Astrocyte (in vitro differentiated cells and primary cell): ENCODE data around the gene RNF212. TPM values are rescaled to one million over a fixed set of nuclear protein-coding genes. Genes with fewer than 3 reads are reported as not detected.

Experiments
- DNase-seq: peaks from one replicate; pipeline ENCODE4 v3.0.0-alpha.2; 2010; ENCODE audit warnings: low read depth
- FAIRE-seq: peaks from 2 replicates; lab custom pipeline; 2011; peaks lifted over from hg19 to GRCh38; lab: Jason Lieb, UNC
- H2AFZ ChIP-seq: 2 replicates; pipeline ENCODE4 v1.6.0; 2012; ENCODE audit warnings: low read depth, low read length, inconsistent platforms
- H3K27ac ChIP-seq: 2 replicates; pipeline ENCODE4 v1.5.1; 2011; ENCODE audit warnings: low read depth, low read length, inconsistent platforms
- H3K27me3 ChIP-seq: 2 replicates; pipeline ENCODE4 v1.6.0; 2011; ENCODE audit warnings: low read length, inconsistent platforms; ENCODE audit not compliant: insufficient read depth
- H3K36me3 ChIP-seq: 2 replicates; pipeline ENCODE4 v1.5.1; 2011; ENCODE audit warnings: low read length, inconsistent platforms; ENCODE audit not compliant: insufficient read depth
- H3K4me1 ChIP-seq: 2 replicates; pipeline ENCODE4 v1.5.1; 2011; ENCODE audit warnings: low read length, inconsistent platforms; ENCODE audit not compliant: insufficient read depth
- H3K4me2 ChIP-seq: 2 replicates; pipeline ENCODE4 v1.6.0; 2012; ENCODE audit warnings: low read length, inconsistent platforms
- H3K4me3 ChIP-seq: 2 replicates; pipeline ENCODE4 v1.5.1; 2011; ENCODE audit warnings: low read depth, mild to moderate bottlenecking, low read length, inconsistent platforms; ENCODE audit not compliant: insufficient read depth
- H3K79me2 ChIP-seq: 2 replicates; pipeline ENCODE4 v1.6.0; 2012; ENCODE audit warnings: mild to moderate bottlenecking, low read length, inconsistent platforms; ENCODE audit not compliant: insufficient read depth
- H3K9ac ChIP-seq: 2 replicates; pipeline ENCODE4 v1.6.0; 2012; ENCODE audit warnings: mild to moderate bottlenecking, low read length, inconsistent platforms
- H3K9me3 ChIP-seq: 2 replicates; pipeline ENCODE4 v1.5.1; 2012; ENCODE audit warnings: low read depth, mild to moderate bottlenecking, low read length, inconsistent platforms; ENCODE audit not compliant: insufficient read depth
- H4K20me1 ChIP-seq: 2 replicates; pipeline ENCODE4 v1.6.0; 2012; ENCODE audit warnings: low read length, inconsistent platforms; ENCODE audit not compliant: insufficient read depth
- H3K27ac Mint-ChIP-seq: one replicate; pipeline ENCODE4 v1.8.0; 2021; ENCODE audit warnings: mild to moderate bottlenecking, mixed read lengths; ENCODE audit not compliant: unreplicated experiment
- H3K27me3 Mint-ChIP-seq: one replicate; pipeline ENCODE4 v1.8.0; 2021; ENCODE audit warnings: low read depth, mixed read lengths; ENCODE audit not compliant: unreplicated experiment
- H3K36me3 Mint-ChIP-seq: one replicate; pipeline ENCODE4 v1.8.0; 2021; ENCODE audit warnings: low read depth, mixed read lengths; ENCODE audit not compliant: unreplicated experiment
- H3K4me1 Mint-ChIP-seq: one replicate; pipeline ENCODE4 v1.8.0; 2021; ENCODE audit warnings: low read depth, mixed read lengths; ENCODE audit not compliant: unreplicated experiment
- H3K4me3 Mint-ChIP-seq: one replicate; pipeline ENCODE4 v1.8.0; 2021; ENCODE audit warnings: mild to moderate bottlenecking, moderate library complexity, mixed read lengths; ENCODE audit not compliant: unreplicated experiment
- H3K9me3 Mint-ChIP-seq: one replicate; pipeline ENCODE4 v1.8.0; 2021; ENCODE audit warnings: mild to moderate bottlenecking, mixed read lengths; ENCODE audit not compliant: unreplicated experiment
- EZH2 ChIP-seq: IDR thresholded peaks from 2 replicates; pipeline ENCODE4 v1.6.1; 2012; ENCODE audit warnings: mild to moderate bottlenecking, low read length, inconsistent platforms; ENCODE audit not compliant: insufficient read depth
- total RNA-seq: library from RNA; stranded (reverse); gene quantifications from 2 replicates; pipeline ENCODE4 v1.2.1, GENCODE V29; 2021
- TF ChIP-seq, protein P1 (sequence below): IDR thresholded peaks from 2 replicates; pipeline ENCODE4 v1.5.1; 2011; ENCODE audit warnings: low read depth, mild to moderate bottlenecking, inconsistent platforms, low read length, moderate library complexity; ENCODE audit not compliant: insufficient read depth

RNF212 gene
- total RNA-seq, 1 donor from 2014 or later: 2.2 TPM

DNA sequence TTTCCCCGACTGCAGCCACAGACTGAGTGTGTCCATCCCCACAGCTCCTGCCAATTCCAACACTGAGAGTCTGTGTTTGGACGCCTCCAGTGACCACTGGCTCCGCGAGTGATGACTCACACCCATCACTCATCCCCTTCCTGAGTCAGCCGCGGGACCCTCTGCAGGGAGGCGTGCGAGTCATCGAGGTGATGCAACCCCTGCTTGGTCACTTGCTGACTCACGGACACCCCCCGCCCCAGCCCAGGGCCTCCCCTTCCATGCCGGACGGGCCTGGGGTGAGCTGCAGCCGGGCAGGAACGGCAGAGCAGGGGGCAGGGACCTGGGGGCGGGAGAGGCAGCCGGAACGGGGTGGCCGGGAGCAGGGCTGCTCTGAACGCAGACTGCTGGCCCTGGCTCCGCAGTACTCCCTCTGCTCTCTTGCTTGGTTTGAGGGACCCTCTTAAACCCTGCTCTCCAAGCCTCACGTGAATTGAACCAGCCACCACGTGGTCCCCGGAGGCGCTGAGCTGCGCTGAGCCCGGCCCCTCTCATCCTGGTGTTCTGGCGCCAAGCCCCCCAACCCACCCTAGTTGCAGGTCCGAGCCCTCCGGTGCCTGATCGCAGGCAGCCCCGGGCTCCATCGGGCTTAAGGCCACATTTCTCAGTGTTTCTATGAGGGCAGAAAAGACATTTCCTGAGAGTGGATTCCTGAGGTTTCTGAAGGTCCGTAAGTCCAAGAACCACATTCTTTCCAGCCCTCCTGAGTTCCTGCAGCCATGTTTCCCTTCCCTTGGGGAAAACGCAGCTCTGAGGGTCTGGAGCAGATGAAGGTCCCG is 69.5 kb downstream of the RNF212 start:
- Histone ChIP-seq H3K4me1 (peaks cover 58% of the 10 kb centered on the region), H3K9me3 (no peaks in the 10 kb centered on the region), H3K79me2 (no peaks in the 10 kb centered on the region), H3K9ac (peak overlapping the region; percentile 84), H3K36me3 (no peaks in the 10 kb centered on the region), H3K27ac (peak overlapping the region; percentile 97), H3K4me3 (peak overlapping the region; percentile 13), H4K20me1 (no peaks in the 10 kb centered on the region), H3K4me2 (peak overlapping the region; percentile 77), H3K27me3 (no peaks in the 10 kb centered on the region), H2AFZ (peak overlapping the region; percentile 57)
- peaks cover 18% of the 10 kb centered on the region for H3K4me1 Mint-ChIP-seq
- H3K27me3 Mint-ChIP-seq: peaks cover 2% of the 10 kb centered on the region
- H3K27ac Mint-ChIP-seq: peak overlapping the region; percentile 91
- H3K36me3 Mint-ChIP-seq: peaks cover 1% of the 10 kb centered on the region
- peak; percentile 96 for FAIRE-seq
- TF ChIP-seq, protein P1, sequence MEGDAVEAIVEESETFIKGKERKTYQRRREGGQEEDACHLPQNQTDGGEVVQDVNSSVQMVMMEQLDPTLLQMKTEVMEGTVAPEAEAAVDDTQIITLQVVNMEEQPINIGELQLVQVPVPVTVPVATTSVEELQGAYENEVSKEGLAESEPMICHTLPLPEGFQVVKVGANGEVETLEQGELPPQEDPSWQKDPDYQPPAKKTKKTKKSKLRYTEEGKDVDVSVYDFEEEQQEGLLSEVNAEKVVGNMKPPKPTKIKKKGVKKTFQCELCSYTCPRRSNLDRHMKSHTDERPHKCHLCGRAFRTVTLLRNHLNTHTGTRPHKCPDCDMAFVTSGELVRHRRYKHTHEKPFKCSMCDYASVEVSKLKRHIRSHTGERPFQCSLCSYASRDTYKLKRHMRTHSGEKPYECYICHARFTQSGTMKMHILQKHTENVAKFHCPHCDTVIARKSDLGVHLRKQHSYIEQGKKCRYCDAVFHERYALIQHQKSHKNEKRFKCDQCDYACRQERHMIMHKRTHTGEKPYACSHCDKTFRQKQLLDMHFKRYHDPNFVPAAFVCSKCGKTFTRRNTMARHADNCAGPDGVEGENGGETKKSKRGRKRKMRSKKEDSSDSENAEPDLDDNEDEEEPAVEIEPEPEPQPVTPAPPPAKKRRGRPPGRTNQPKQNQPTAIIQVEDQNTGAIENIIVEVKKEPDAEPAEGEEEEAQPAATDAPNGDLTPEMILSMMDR: no peak
- no peak for TF ChIP-seq EZH2
- H3K4me3 Mint-ChIP-seq: no peak overlapping the region
- no peaks in the 10 kb centered on the region for H3K9me3 Mint-ChIP-seq
- DNase-seq: peak; percentile 98

DNA sequence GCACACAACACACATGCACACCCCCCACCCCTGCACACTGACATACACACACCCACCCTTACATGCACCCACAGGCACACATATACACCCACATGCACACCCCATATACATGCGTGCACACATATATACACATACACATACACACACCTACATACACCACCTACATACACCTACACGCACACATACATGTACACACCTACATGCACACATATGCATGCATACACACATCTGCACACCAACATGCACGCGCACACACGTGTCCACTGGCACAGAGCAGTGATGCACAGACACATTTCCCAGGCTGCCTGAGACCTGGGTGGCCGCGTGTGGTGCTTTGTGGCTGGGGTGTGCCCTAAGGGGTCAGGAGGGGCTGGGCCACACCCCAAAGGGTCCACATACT is 70.2 kb downstream of the RNF212 start:
- Mint-ChIP-seq H3K9me3 (no peaks in the 10 kb centered on the region), H3K27ac (peak overlapping the region; percentile 68), H3K36me3 (peaks cover 1% of the 10 kb centered on the region), H3K27me3 (peaks cover 2% of the 10 kb centered on the region), H3K4me1 (peaks cover 18% of the 10 kb centered on the region), H3K4me3 (no peak overlapping the region)
- peak overlapping the region; percentile 12 for H2AFZ ChIP-seq
- H3K27me3 ChIP-seq: no peaks in the 10 kb centered on the region
- no peak overlapping the region for H3K4me3 ChIP-seq
- H3K4me1 ChIP-seq: peaks cover 58% of the 10 kb centered on the region
- H3K9ac ChIP-seq: peak overlapping the region; percentile 45
- H3K4me2 ChIP-seq: peak overlapping the region; percentile 77
- H3K27ac ChIP-seq: peak overlapping the region; percentile 97
- H3K79me2 ChIP-seq: no peaks in the 10 kb centered on the region
- no peak for TF ChIP-seq EZH2
- TF ChIP-seq, protein P1: no peak
- no peaks in the 10 kb centered on the region for H3K36me3 ChIP-seq
- FAIRE-seq (no peak), DNase-seq (no peak)
- H4K20me1 ChIP-seq: no peaks in the 10 kb centered on the region
- H3K9me3 ChIP-seq: no peaks in the 10 kb centered on the region
